ENCODE data around the gene MAML3. TPM values are rescaled to one million over a fixed set of nuclear protein-coding genes. Genes with fewer than 3 reads are reported as not detected.

MAML3 gene
- polyA plus RNA-seq, 1 donor (not counting 4 experiments of a cell fraction or from before 2014, with no cell fraction given) = 0.68 TPM

DNA sequence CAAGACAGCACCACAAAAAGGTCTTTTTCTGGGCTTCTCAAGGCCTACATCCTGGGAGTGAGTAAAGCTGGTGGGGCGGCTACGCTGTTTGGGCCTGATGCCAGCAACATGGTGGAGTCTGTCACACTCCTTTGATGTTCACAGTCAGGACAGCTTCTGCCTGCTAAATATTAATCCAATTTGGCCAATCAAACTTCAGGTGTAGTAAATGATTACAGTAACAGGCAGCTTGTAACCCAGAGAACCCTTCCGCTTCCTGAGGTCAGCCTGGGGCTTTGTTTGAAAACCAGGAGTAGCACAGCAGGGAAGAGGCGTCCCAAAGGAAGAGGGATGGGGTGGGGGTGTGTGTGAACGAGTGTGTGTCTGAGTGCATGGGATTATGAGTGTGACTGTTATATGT lies 220.4 kb downstream of the MAML3 start:
- Histone ChIP-seq H3K36me3 (ENCODE audit: control insufficient read depth in 2 of 2, extremely low read depth in 1 of 2, insufficient read depth in 2 of 2, low read length in 2 of 2) (no peaks in the 10 kb centered on the region), H3K27me3 (ENCODE audit: control insufficient read depth, extremely low read depth, insufficient read depth, low read length) (no peaks in the 10 kb centered on the region), H3K79me2 (ENCODE audit: control insufficient read depth, insufficient read depth, low read length) (no peaks in the 10 kb centered on the region), H3K4me3 (ENCODE audit: control insufficient read depth in 2 of 3, extremely low read depth in 1 of 3, insufficient read depth in 2 of 3, low read depth in 1 of 3, low read length in 3 of 3) (no peak overlapping the region), H3K9ac (ENCODE audit: control insufficient read depth, extremely low read depth, insufficient read depth, low read length) (no peak overlapping the region), H3K4me2 (ENCODE audit: control insufficient read depth, extremely low read depth, insufficient read depth, low read depth, low read length) (no peak overlapping the region), H4K20me1 (ENCODE audit: control insufficient read depth, extremely low read depth, insufficient read depth, low read length) (no peaks in the 10 kb centered on the region), H3K27ac (ENCODE audit: control insufficient read depth, insufficient read depth, low read length) (no peak overlapping the region), H3K9me1 (ENCODE audit: control insufficient read depth, extremely low read depth, insufficient read depth, low read length) (no peaks in the 10 kb centered on the region), H2AFZ (ENCODE audit: control insufficient read depth, low read length) (no peak overlapping the region), H3K9me3 (ENCODE audit: control insufficient read depth, low read depth, low read length) (no peaks in the 10 kb centered on the region), H3K4me1 (ENCODE audit: control insufficient read depth, extremely low read depth, insufficient read depth, low read length) (peaks cover 9% of the 10 kb centered on the region)
- DNase-seq (ENCODE audit: low read depth, low spot score) (no peak), FAIRE-seq (no peak)
- dilution Hi-C loops (cut with MboI; ENCODE audit: extremely low pct_ligation_motif_present, low sequenced_read_pairs) = no loop called here
- TF ChIP-seq, protein P1, sequence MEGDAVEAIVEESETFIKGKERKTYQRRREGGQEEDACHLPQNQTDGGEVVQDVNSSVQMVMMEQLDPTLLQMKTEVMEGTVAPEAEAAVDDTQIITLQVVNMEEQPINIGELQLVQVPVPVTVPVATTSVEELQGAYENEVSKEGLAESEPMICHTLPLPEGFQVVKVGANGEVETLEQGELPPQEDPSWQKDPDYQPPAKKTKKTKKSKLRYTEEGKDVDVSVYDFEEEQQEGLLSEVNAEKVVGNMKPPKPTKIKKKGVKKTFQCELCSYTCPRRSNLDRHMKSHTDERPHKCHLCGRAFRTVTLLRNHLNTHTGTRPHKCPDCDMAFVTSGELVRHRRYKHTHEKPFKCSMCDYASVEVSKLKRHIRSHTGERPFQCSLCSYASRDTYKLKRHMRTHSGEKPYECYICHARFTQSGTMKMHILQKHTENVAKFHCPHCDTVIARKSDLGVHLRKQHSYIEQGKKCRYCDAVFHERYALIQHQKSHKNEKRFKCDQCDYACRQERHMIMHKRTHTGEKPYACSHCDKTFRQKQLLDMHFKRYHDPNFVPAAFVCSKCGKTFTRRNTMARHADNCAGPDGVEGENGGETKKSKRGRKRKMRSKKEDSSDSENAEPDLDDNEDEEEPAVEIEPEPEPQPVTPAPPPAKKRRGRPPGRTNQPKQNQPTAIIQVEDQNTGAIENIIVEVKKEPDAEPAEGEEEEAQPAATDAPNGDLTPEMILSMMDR (optimal IDR thresholded peaks at IDR 0.05 in 1 of 3, IDR thresholded peaks at IDR 0.05 in 1 of 3, conservative IDR thresholded peaks at IDR 0.05 in 1 of 3; ENCODE audit: extremely low read depth in 1 of 3, insufficient read depth in 2 of 3, low read length in 3 of 3) = no peak
- no peak for TF ChIP-seq EZH2 (IDR thresholded peaks at IDR 0.05; ENCODE audit: low read length)

DNA sequence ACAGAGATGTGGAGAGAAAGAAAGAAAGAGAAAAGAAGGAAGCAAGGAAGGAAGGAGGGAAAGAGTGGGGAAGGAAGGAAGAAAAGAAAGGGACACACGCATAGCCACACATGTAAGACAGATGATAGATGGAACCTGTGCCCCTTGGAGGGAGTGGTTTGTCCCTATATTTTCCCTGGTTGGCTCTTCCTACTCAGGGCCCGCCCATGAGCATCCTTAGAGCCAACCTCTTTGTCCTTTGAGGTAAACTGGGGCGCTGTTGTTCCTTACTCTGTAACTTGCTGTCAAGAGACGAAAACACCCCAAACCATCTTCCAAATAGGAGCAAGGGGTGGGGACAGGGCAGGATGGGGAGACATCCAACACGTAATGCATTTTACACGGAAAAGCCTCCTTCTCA lies 220.9 kb downstream of the MAML3 start:
- H3K9ac ChIP-seq (ENCODE audit: control insufficient read depth, extremely low read depth, insufficient read depth, low read length) = no peak overlapping the region
- FAIRE-seq = no peak
- no peak overlapping the region for H3K4me2 ChIP-seq (ENCODE audit: control insufficient read depth, extremely low read depth, insufficient read depth, low read depth, low read length)
- H4K20me1 ChIP-seq (ENCODE audit: control insufficient read depth, extremely low read depth, insufficient read depth, low read length) = no peaks in the 10 kb centered on the region
- TF ChIP-seq, protein P1 (optimal IDR thresholded peaks at IDR 0.05 in 1 of 3, IDR thresholded peaks at IDR 0.05 in 1 of 3, conservative IDR thresholded peaks at IDR 0.05 in 1 of 3; ENCODE audit: extremely low read depth in 1 of 3, insufficient read depth in 2 of 3, low read length in 3 of 3) = no peak
- no peak for TF ChIP-seq EZH2 (IDR thresholded peaks at IDR 0.05; ENCODE audit: low read length)
- dilution Hi-C loops (cut with MboI; ENCODE audit: extremely low pct_ligation_motif_present, low sequenced_read_pairs) = no loop called here
- no peak overlapping the region for H3K4me3 ChIP-seq (ENCODE audit: control insufficient read depth in 2 of 3, extremely low read depth in 1 of 3, insufficient read depth in 2 of 3, low read depth in 1 of 3, low read length in 3 of 3)
- peaks cover 9% of the 10 kb centered on the region for H3K4me1 ChIP-seq (ENCODE audit: control insufficient read depth, extremely low read depth, insufficient read depth, low read length)
- H3K36me3 ChIP-seq (ENCODE audit: control insufficient read depth in 2 of 2, extremely low read depth in 1 of 2, insufficient read depth in 2 of 2, low read length in 2 of 2) = no peaks in the 10 kb centered on the region
- no peaks in the 10 kb centered on the region for H3K9me3 ChIP-seq (ENCODE audit: control insufficient read depth, low read depth, low read length)
- no peaks in the 10 kb centered on the region for H3K27me3 ChIP-seq (ENCODE audit: control insufficient read depth, extremely low read depth, insufficient read depth, low read length)
- H3K9me1 ChIP-seq (ENCODE audit: control insufficient read depth, extremely low read depth, insufficient read depth, low read length) = no peaks in the 10 kb centered on the region
- H3K79me2 ChIP-seq (ENCODE audit: control insufficient read depth, insufficient read depth, low read length) = no peaks in the 10 kb centered on the region
- H2AFZ ChIP-seq (ENCODE audit: control insufficient read depth, low read length) = no peak overlapping the region
- DNase-seq (ENCODE audit: low read depth, low spot score) = no peak
- H3K27ac ChIP-seq (ENCODE audit: control insufficient read depth, insufficient read depth, low read length) = no peak overlapping the region
